HG03066 (cell line): ENCODE results near the gene MAPK12.
"Not testable (repeated sequence)": the region's sequence is repeated elsewhere in the genome, so short reads cannot be mapped to it uniquely, and the experiment has no call there.

Experiments used
- ATAC-seq: cut with Tn5 transposase; IDR thresholded peaks from one replicate; pipeline ENCODE4 v1.9.1; 2021; ENCODE audit warnings: low read depth; ENCODE audit not compliant: unreplicated experiment

The MAPK12 gene

GRCh38 chr22:50217543-50218152 is 43.8 kb downstream of the MAPK12 start:
- no peak for ATAC-seq

GRCh38 chr22:50216684-50217520 is 44.6 kb downstream of the MAPK12 start:
- ATAC-seq: no peak

GRCh38 chr22:50216055-50216683 is 45.3 kb downstream of the MAPK12 start:
- no peak for ATAC-seq

GRCh38 chr22:50215297-50216054 is 46.0 kb downstream of the MAPK12 start:
- ATAC-seq: no peak

GRCh38 chr22:50213263-50213662 is 48.2 kb downstream of the MAPK12 start:
- no peak for ATAC-seq

- no peak for ATAC-seq
Measured at GRCh38 chr22:50211147-50211546, 50.3 kb downstream of the MAPK12 start.

- no peak for ATAC-seq
Measured at GRCh38 chr22:50210378-50211139, 50.9 kb downstream of the MAPK12 start.

- ATAC-seq: no peak
Measured at GRCh38 chr22:50209893-50210292, 51.6 kb downstream of the MAPK12 start.

GRCh38 chr22:50208939-50209892 is 52.3 kb downstream of the MAPK12 start:
- no peak for ATAC-seq

GRCh38 chr22:50208430-50208938 is 53.0 kb downstream of the MAPK12 start:
- no peak for ATAC-seq

- no peak for ATAC-seq
Measured at GRCh38 chr22:50207383-50208140, 53.9 kb downstream of the MAPK12 start.

- no peak for ATAC-seq
Measured at GRCh38 chr22:50206599-50206998, 54.9 kb downstream of the MAPK12 start.

GRCh38 chr22:50205781-50206569 is 55.5 kb downstream of the MAPK12 start:
- no peak for ATAC-seq

- not testable (repeated sequence) for ATAC-seq
Measured at GRCh38 chr22:50204998-50205397, 56.5 kb downstream of the MAPK12 start.

- ATAC-seq: no peak
Measured at GRCh38 chr22:50204571-50204970, 56.9 kb downstream of the MAPK12 start.

- no peak for ATAC-seq
Measured at GRCh38 chr22:50203288-50203687, 58.2 kb downstream of the MAPK12 start.
